HEK293 (cell line): ENCODE results near the gene TOM1.

Experiments used
- ATF2 ChIP-seq: fragments of 450-650 bp; formaldehyde crosslinking; IDR thresholded peaks from 2 replicates; pipeline ENCODE4 v1.5.1; 2016; ENCODE audit warnings: missing biosample characterization, missing genetic modification characterization, low read depth
- BCL11B ChIP-seq: fragments of 450-650 bp; formaldehyde crosslinking; IDR thresholded peaks from 2 replicates; pipeline ENCODE4 v1.5.1; 2016; ENCODE audit warnings: low read depth, missing biosample characterization, missing genetic modification characterization
- MEIS1 ChIP-seq: sonication (generic); formaldehyde crosslinking; IDR thresholded peaks from 2 replicates; pipeline ENCODE4 v1.8.1; 2022; ENCODE audit warnings: missing genetic modification reagents, mild to moderate bottlenecking, borderline replicate concordance
- SCRT2 ChIP-seq: fragments of 450-650 bp; formaldehyde crosslinking; IDR thresholded peaks from 2 replicates; pipeline ENCODE4 v1.5.1; 2016; ENCODE audit warnings: missing biosample characterization, missing genetic modification characterization
- SP2 ChIP-seq: fragments of 450-650 bp; formaldehyde crosslinking; IDR thresholded peaks from 2 replicates; pipeline ENCODE4 v1.5.1; 2016; ENCODE audit warnings: missing biosample characterization, missing genetic modification characterization
- YY1 ChIP-seq: fragments of 450-650 bp; formaldehyde crosslinking; IDR thresholded peaks from 2 replicates; pipeline ENCODE4 v1.5.1; 2018; ENCODE audit warnings: missing biosample characterization, missing genetic modification characterization
- ZBTB21 ChIP-seq: fragments of 450-650 bp; formaldehyde crosslinking; IDR thresholded peaks from 2 replicates; pipeline ENCODE4 v1.5.1; 2017; ENCODE audit warnings: missing biosample characterization, missing genetic modification characterization
- ZBTB26 ChIP-seq: fragments of 450-650 bp; formaldehyde crosslinking; optimal IDR thresholded peaks from 2 replicates; pipeline ENCODE3; 2016; ENCODE audit warnings: missing biosample characterization, mild to moderate bottlenecking, missing genetic modification characterization
- ZBTB6 ChIP-seq: fragments of 450-650 bp; formaldehyde crosslinking; IDR thresholded peaks from 2 replicates; pipeline ENCODE4 v1.5.1; 2017; ENCODE audit warnings: missing biosample characterization, missing genetic modification characterization
- ZBTB8A ChIP-seq: fragments of 450-650 bp; formaldehyde crosslinking; IDR thresholded peaks from 2 replicates; pipeline ENCODE4 v1.5.1; 2016; ENCODE audit warnings: missing biosample characterization, missing genetic modification characterization
- ZNF114 ChIP-seq: fragments of 450-650 bp; formaldehyde crosslinking; IDR thresholded peaks from 2 replicates; pipeline ENCODE4 v1.5.0; 2017; ENCODE audit warnings: missing biosample characterization, missing genetic modification characterization
- ZNF157 ChIP-seq: fragments of 450-650 bp; formaldehyde crosslinking; IDR thresholded peaks from 2 replicates; pipeline ENCODE4 v1.5.1; 2016; ENCODE audit warnings: missing biosample characterization, missing genetic modification characterization
- ZNF26 ChIP-seq: fragments of 450-650 bp; formaldehyde crosslinking; IDR thresholded peaks from 2 replicates; pipeline ENCODE4 v1.5.1; 2016; ENCODE audit warnings: missing biosample characterization, missing genetic modification characterization
- ZNF394 ChIP-seq: fragments of 450-650 bp; formaldehyde crosslinking; IDR thresholded peaks from 2 replicates; pipeline ENCODE4 v1.5.1; 2016; ENCODE audit warnings: missing biosample characterization, missing genetic modification characterization, mild to moderate bottlenecking, moderate library complexity, borderline replicate concordance
- ZNF513 ChIP-seq: fragments of 450-650 bp; IDR thresholded peaks from 2 replicates; pipeline ENCODE4 v1.5.1; 2018; ENCODE audit warnings: missing biosample characterization, missing genetic modification characterization
- ZNF521 ChIP-seq: fragments of 450-650 bp; formaldehyde crosslinking; IDR thresholded peaks from 2 replicates; pipeline ENCODE4 v1.5.1; 2017; ENCODE audit warnings: missing biosample characterization, mild to moderate bottlenecking, missing genetic modification characterization
- ZNF561 ChIP-seq: fragments of 450-650 bp; IDR thresholded peaks from 2 replicates; pipeline ENCODE4 v1.5.1; 2018; ENCODE audit warnings: missing biosample characterization, missing genetic modification characterization, borderline replicate concordance
- ZNF626 ChIP-seq: fragments of 450-650 bp; sonication (Bioruptor Pico); formaldehyde crosslinking; IDR thresholded peaks from 2 replicates; pipeline ENCODE4 v1.5.1; 2018; ENCODE audit warnings: missing biosample characterization, missing genetic modification characterization, inconsistent platforms
- ZNF707 ChIP-seq: fragments of 450-650 bp; formaldehyde crosslinking; IDR thresholded peaks from 2 replicates; pipeline ENCODE4 v1.5.1; 2016; ENCODE audit warnings: missing biosample characterization, missing genetic modification characterization
- ZNF76 ChIP-seq: fragments of 450-650 bp; formaldehyde crosslinking; IDR thresholded peaks from 2 replicates; pipeline ENCODE4; 2016; ENCODE audit warnings: low read depth, missing biosample characterization, missing genetic modification characterization, borderline replicate concordance
- ZNF776 ChIP-seq: fragments of 450-650 bp; formaldehyde crosslinking; IDR thresholded peaks from 2 replicates; pipeline ENCODE4 v1.5.0; 2017; ENCODE audit warnings: missing biosample characterization, missing genetic modification characterization, borderline replicate concordance
- TF ChIP-seq, protein P1 (sequence below): fragments of 450-650 bp; formaldehyde crosslinking; IDR thresholded peaks from 2 replicates; pipeline ENCODE4 v1.5.1; 2016; ENCODE audit warnings: missing biosample characterization, missing genetic modification characterization, low read depth
- TF ChIP-seq, protein P2 (sequence below): fragments of 450-650 bp; formaldehyde crosslinking; IDR thresholded peaks from 2 replicates; pipeline ENCODE4 v1.5.1; 2017; ENCODE audit warnings: missing biosample characterization, missing genetic modification characterization
- TF ChIP-seq, protein P3 (sequence below): fragments of 450-650 bp; formaldehyde crosslinking; IDR thresholded peaks from 2 replicates; pipeline ENCODE4 v1.5.1; 2016; ENCODE audit warnings: missing biosample characterization, missing genetic modification characterization

TOM1 gene

DNA sequence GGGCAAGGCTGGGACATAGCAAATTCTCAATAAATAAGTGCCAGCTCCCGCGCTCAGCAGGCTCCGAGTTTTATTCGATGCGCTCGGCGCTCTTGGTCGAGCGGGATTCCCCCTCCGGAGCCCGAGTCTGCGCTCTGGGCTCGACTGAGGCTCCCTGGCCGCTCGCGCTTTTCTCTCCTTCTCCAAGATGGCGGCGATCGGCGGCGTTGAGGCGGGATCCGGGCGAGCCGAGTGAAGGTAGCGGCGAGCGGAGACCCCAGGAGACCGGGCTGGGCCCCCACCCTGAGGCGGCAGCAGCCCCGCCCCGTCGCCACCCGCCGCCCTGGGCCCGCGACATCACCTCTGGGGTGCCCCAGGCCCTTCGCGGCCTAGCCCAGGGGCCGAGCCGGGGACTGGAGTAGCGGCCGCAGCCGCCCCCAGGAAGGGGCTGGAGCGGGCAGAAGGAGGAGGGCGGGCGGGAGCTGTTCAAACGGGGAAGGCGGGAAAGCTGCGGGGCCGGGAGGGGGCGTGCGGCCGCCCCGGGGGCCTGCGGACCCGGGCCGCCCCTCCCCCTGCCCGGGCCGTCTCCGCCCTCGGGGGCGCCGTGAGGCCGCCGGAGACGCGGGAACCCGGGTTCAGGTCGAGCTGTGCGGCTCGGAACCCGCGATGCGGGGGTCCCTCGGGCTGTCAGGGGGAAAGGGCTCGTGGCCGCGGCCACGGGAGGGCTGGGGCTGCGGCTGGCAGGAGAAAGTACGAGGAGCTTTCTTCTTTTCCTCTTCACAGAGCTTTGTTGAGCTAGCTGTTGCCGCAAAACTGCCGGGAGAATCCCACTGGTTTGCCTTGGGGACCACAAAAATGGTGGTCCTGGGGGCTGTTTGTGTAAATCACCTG is 42.1 kb upstream of the TOM1 start, which contains the start of gene HMGXB4 (continued):
- TF ChIP-seq, protein P1, sequence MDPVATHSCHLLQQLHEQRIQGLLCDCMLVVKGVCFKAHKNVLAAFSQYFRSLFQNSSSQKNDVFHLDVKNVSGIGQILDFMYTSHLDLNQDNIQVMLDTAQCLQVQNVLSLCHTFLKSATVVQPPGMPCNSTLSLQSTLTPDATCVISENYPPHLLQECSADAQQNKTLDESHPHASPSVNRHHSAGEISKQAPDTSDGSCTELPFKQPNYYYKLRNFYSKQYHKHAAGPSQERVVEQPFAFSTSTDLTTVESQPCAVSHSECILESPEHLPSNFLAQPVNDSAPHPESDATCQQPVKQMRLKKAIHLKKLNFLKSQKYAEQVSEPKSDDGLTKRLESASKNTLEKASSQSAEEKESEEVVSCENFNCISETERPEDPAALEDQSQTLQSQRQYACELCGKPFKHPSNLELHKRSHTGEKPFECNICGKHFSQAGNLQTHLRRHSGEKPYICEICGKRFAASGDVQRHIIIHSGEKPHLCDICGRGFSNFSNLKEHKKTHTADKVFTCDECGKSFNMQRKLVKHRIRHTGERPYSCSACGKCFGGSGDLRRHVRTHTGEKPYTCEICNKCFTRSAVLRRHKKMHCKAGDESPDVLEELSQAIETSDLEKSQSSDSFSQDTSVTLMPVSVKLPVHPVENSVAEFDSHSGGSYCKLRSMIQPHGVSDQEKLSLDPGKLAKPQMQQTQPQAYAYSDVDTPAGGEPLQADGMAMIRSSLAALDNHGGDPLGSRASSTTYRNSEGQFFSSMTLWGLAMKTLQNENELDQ (tag by site-specific recombination) = no peak
- TF ChIP-seq ZNF513 (peak; percentile 7; the same call in 1 of the 2 replicates), ZBTB21 (tag by site-specific recombination) (no peak), ZNF626 (tag by site-specific recombination) (no peak), ZNF776 (peak; percentile 88; the same call in 1 of the 2 replicates), ZNF114 (tag by site-specific recombination) (no peak), ZNF157 (tag by site-specific recombination) (no peak), ATF2 (tag by site-specific recombination) (no peak), ZNF521 (tag by site-specific recombination) (no peak), ZBTB26 (tag by site-specific recombination) (peak; percentile 70), ZNF394 (tag by site-specific recombination) (peak; percentile 56; the same call in 1 of the 2 replicates), ZNF561 (tag by site-specific recombination) (peak; percentile 84; the same call in 1 of the 2 replicates), SP2 (tag by site-specific recombination) (peak; percentile 62), YY1 (tag by site-specific recombination) (peak; percentile 96), ZNF76 (tag by site-specific recombination) (peak; percentile 86), ZNF26 (tag by site-specific recombination) (no peak), SCRT2 (tag by site-specific recombination) (peak; percentile 14; the same call in 1 of the 2 replicates), ZBTB8A (tag by site-specific recombination) (peak; percentile 42; the same call in 1 of the 2 replicates), BCL11B (tag by site-specific recombination) (no peak), ZBTB6 (tag by site-specific recombination) (0 out of 2 replicates have a peak, but pooled peaks have one; percentile 53), MEIS1 (CRISPR knock-in tag) (no peak), ZNF707 (tag by site-specific recombination) (no peak)
- TF ChIP-seq, protein P2, sequence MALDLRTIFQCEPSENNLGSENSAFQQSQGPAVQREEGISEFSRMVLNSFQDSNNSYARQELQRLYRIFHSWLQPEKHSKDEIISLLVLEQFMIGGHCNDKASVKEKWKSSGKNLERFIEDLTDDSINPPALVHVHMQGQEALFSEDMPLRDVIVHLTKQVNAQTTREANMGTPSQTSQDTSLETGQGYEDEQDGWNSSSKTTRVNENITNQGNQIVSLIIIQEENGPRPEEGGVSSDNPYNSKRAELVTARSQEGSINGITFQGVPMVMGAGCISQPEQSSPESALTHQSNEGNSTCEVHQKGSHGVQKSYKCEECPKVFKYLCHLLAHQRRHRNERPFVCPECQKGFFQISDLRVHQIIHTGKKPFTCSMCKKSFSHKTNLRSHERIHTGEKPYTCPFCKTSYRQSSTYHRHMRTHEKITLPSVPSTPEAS (tag by site-specific recombination) = no peak
- TF ChIP-seq, protein P3, sequence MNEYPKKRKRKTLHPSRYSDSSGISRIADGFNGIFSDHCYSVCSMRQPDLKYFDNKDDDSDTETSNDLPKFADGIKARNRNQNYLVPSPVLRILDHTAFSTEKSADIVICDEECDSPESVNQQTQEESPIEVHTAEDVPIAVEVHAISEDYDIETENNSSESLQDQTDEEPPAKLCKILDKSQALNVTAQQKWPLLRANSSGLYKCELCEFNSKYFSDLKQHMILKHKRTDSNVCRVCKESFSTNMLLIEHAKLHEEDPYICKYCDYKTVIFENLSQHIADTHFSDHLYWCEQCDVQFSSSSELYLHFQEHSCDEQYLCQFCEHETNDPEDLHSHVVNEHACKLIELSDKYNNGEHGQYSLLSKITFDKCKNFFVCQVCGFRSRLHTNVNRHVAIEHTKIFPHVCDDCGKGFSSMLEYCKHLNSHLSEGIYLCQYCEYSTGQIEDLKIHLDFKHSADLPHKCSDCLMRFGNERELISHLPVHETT (tag by site-specific recombination) = peak; percentile 74
